Glutamatergic neuron (in vitro differentiated cells): ENCODE results near the gene ZNF503. TPM values are rescaled to one million over a fixed set of nuclear protein-coding genes. Genes with fewer than 3 reads are reported as not detected.

Source experiments
- DNase-seq: peaks from one replicate; pipeline ENCODE4 v3.0.0; 2022
- H3K27ac Mint-ChIP-seq: one replicate; pipeline ENCODE4 v1.8.0; 2020; ENCODE audit warnings: mild to moderate bottlenecking, mixed read lengths, inconsistent platforms; ENCODE audit not compliant: unreplicated experiment
- H3K27me3 Mint-ChIP-seq: one replicate; pipeline ENCODE4 v1.8.0; 2020; ENCODE audit warnings: mild to moderate bottlenecking, moderate library complexity, mixed read lengths, inconsistent platforms; ENCODE audit not compliant: unreplicated experiment
- H3K36me3 Mint-ChIP-seq: one replicate; pipeline ENCODE4 v1.8.0; 2020; ENCODE audit warnings: mild to moderate bottlenecking, mixed read lengths, inconsistent platforms; ENCODE audit not compliant: unreplicated experiment
- H3K4me1 Mint-ChIP-seq: one replicate; pipeline ENCODE4 v1.8.0; 2020; ENCODE audit warnings: mild to moderate bottlenecking, low read depth, mixed read lengths, inconsistent platforms; ENCODE audit not compliant: unreplicated experiment
- H3K4me3 Mint-ChIP-seq: one replicate; pipeline ENCODE4 v1.8.0; 2020; ENCODE audit warnings: mild to moderate bottlenecking, mixed read lengths, inconsistent platforms; ENCODE audit not compliant: unreplicated experiment
- H3K9me3 Mint-ChIP-seq: one replicate; pipeline ENCODE4 v1.8.0; 2020; ENCODE audit warnings: mild to moderate bottlenecking, moderate library complexity, mixed read lengths, inconsistent platforms; ENCODE audit not compliant: unreplicated experiment
- total RNA-seq: library from RNA; stranded (reverse); fragmentation: NEBNext Ultra II Directional; extraction: Animal tissue kit (Norgen Biotek cat#: 25700); gene quantifications from one replicate; pipeline ENCODE4 v1.2.1, GENCODE V29; 2021; ENCODE audit not compliant: unreplicated experiment
- TF ChIP-seq, protein P1 (sequence below): fragments of 200-600 bp; sonication (generic); IDR thresholded peaks from one replicate; pipeline ENCODE4 v1.5.0; 2021; ENCODE audit not compliant: partially characterized antibody, unreplicated experiment

ZNF503 gene
- total RNA-seq, 1 donor from 2014 or later = 5.6 TPM

DNA sequence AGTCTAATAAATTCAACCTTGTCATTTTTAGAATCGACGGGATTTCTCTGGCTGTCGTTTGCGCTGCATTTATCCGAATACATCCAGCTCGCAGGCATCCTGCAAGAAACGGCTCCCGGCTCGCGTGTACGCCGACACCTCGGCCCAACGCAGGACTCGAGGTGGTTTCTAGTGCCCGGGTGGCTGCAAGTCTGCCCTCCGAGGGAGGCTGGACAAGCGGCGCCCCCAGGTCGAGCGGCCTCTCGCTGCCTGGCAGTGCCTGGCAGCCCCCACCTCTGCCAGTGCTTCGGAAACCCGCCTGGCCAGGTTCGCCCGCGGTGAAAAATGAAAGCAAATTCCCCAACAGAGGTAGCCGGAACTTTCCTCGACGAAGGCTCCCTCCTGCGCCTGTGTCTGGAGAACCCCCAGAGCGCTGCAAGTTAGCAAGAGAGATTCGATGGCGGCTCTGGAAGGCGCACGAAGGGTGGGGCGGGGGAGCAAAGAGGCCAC lies 5.7 kb upstream of the ZNF503 start:
- Mint-ChIP-seq H3K4me1 (peaks cover 12% of the 10 kb centered on the region), H3K4me3 (peak overlapping the region; percentile 61), H3K27me3 (peaks cover 30% of the 10 kb centered on the region), H3K36me3 (no peaks in the 10 kb centered on the region), H3K9me3 (peaks cover 17% of the 10 kb centered on the region), H3K27ac (no peak overlapping the region)
- no peak for DNase-seq
- TF ChIP-seq, protein P1, sequence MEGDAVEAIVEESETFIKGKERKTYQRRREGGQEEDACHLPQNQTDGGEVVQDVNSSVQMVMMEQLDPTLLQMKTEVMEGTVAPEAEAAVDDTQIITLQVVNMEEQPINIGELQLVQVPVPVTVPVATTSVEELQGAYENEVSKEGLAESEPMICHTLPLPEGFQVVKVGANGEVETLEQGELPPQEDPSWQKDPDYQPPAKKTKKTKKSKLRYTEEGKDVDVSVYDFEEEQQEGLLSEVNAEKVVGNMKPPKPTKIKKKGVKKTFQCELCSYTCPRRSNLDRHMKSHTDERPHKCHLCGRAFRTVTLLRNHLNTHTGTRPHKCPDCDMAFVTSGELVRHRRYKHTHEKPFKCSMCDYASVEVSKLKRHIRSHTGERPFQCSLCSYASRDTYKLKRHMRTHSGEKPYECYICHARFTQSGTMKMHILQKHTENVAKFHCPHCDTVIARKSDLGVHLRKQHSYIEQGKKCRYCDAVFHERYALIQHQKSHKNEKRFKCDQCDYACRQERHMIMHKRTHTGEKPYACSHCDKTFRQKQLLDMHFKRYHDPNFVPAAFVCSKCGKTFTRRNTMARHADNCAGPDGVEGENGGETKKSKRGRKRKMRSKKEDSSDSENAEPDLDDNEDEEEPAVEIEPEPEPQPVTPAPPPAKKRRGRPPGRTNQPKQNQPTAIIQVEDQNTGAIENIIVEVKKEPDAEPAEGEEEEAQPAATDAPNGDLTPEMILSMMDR = no peak

DNA sequence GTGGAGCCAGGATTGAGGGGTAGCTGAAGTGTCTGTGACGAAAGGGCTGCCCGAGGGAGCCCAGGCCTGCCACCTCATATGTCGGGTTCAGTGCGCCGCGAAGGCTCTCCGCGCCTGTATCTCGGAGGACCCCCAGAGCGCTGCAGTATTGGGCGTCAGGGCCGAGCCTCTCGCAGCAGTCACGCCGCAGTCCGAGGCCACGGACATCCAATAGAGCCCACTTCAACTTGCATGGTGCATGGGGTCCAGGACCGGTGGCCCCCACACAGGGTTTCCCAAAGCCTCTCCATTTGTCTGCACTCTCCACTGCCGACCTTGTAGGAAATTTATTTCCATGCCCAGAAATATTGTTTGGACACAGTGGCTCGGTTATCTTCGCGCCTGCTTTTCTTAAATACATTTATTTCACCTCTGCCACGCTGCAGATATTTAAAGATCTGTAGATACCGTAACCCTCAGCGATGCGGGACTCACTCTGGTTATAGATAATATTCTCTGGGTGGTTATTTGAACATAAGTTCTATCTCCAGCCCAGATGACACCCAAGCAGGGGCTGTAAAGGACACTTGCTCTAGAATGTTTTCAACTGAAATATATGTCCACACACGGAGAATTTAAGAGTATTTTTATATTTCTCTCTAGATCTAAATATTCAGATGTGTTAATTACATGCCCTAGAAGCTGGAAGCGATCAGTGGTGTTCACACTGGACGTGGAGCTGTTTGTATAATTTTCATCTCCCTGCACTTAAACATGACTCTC lies 5.1 kb upstream of the ZNF503 start:
- Mint-ChIP-seq H3K27ac (no peak overlapping the region), H3K4me1 (peaks cover 12% of the 10 kb centered on the region), H3K27me3 (peaks cover 33% of the 10 kb centered on the region), H3K36me3 (no peaks in the 10 kb centered on the region), H3K9me3 (peaks cover 20% of the 10 kb centered on the region), H3K4me3 (no peak overlapping the region)
- TF ChIP-seq, protein P1 = no peak
- DNase-seq = no peak

DNA sequence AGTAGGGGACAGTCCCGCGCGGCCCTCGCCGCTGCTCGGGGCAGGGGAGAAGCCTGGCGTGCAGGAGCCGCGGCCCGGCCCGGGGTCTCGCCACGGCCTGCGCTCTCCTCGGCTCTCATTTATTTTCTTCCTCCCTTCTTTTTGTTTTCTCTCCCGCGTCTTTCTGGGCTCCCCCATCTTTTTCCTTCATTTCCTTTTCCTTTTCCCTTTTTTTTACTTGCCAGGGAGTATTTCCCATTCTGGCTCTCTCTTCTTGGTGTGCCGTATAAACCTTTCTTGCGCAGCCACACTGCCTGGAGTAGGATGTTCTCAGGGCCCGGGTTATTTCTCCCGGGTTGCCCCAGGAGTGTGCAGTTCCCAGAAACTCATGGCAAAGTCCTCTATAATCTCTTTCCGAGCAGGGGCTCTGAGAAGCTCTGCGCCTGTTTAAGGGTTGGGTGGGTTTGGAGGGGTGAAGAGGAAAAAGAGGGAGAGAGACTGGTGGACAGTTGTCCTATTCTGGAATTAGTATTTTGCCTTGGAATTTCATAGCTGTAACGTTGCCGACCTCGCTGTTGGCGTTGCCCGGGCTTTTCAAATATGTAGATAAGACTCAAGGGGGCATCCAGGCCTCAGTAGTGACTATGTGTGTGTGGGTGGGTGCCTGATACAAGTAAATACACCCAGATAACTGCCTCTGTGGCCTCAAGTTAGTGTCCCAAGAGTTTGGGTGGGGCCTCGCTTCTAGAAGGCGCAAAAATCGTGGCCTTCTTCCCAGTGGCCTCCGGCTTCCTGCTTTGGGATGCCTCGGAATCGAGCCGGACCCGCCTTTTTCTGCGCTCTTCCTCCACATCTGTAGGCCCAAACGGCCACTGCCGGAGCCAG lies 4.3 kb upstream of the ZNF503 start:
- Mint-ChIP-seq H3K4me3 (peak overlapping the region; percentile 85), H3K27me3 (peaks cover 31% of the 10 kb centered on the region), H3K36me3 (no peaks in the 10 kb centered on the region), H3K9me3 (peaks cover 19% of the 10 kb centered on the region), H3K27ac (no peak overlapping the region), H3K4me1 (peaks cover 12% of the 10 kb centered on the region)
- TF ChIP-seq, protein P1 = no peak
- DNase-seq = no peak

DNA sequence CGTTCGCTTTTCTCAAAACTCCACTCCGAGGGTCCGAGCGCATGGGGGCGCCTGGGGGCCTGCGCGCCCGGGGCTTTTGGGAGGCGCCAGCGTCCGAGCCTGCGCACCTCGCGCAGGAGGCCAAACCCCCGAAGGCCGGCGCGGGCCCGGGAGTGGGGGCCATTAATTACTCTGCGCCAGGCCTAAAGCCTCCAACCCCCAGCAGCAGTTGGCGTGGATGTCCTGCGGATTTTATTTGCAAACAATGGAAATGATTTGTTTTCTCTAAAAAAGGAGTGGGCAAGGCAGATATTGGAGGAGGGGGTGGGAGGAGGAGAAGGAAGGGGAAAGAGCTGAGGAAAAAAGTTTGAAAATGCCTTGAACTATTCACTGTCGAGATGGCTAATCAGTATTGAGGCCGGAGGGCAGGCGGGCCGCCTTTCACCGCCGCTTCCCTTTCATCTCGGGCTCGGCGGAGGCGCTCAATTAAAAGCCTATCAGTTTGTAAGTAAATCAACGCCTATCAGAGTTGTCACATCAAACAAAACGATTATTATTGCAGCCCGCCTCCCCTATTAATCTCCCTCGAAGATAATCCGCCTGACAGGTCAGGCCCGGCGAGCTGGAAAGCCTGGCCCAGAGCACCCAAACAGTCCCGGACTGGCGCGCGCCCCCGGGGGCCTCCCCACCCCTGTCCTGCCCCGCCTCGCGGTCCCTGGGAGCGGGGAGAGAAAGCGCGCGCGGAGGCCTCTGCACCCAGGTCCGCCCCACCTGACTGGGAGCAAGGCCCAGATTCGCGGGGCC lies 3.4 kb upstream of the ZNF503 start:
- Mint-ChIP-seq H3K4me1 (peaks cover 14% of the 10 kb centered on the region), H3K36me3 (no peaks in the 10 kb centered on the region), H3K4me3 (peak overlapping the region; percentile 68), H3K27ac (no peak overlapping the region), H3K27me3 (peaks cover 26% of the 10 kb centered on the region), H3K9me3 (peaks cover 19% of the 10 kb centered on the region)
- TF ChIP-seq, protein P1 = no peak
- DNase-seq = no peak
